Ecto neural progenitor cell (in vitro differentiated cells): Measurements from ENCODE around the gene MYH16.
"Not testable (repeated sequence)": the region's sequence is repeated elsewhere in the genome, so short reads cannot be mapped to it uniquely, and the experiment has no call there.

Experiments used
- DNase-seq: peaks from one replicate; pipeline ENCODE4 v3.0.0-alpha.2; 2018; ENCODE audit warnings: low spot score

Gene MYH16

DNA sequence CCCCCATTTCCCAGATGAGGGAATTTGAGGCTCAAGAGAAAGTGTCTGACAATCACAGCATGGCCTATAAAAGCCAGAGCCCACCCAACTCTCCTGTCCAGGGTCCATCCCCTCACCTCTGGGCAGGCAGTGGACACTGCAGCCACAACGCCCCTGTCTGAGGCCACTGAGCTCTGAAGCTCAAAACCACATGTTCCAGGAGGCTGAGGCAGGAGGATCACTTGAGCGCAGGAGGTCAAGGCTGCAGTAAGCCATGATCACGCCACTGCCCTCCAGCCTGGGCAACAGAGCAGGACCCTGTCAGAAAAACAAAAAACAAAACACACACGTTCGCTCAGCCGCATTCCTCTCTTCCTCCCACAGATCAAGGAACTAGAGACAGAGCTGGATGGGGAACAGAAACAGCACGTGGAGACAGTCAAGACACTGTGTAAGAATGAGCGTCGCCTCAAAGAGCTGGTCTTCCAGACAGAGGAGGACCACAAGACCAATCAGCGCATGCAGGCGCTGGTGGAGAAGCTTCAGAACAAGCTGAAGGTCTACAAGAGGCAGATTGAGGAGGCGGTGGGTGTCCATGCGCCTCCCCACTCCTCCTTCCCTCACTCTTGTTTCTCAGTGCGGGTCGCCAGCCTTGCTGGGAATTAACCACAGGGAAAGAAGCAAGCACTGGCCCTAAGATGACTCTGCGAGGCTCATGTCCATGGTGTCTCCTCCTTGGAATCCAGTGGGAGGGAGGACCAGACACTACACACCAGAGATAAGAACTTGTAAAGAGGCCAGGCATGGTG is 33.0 kb downstream of the MYH16 start:
- DNase-seq = no peak

DNA sequence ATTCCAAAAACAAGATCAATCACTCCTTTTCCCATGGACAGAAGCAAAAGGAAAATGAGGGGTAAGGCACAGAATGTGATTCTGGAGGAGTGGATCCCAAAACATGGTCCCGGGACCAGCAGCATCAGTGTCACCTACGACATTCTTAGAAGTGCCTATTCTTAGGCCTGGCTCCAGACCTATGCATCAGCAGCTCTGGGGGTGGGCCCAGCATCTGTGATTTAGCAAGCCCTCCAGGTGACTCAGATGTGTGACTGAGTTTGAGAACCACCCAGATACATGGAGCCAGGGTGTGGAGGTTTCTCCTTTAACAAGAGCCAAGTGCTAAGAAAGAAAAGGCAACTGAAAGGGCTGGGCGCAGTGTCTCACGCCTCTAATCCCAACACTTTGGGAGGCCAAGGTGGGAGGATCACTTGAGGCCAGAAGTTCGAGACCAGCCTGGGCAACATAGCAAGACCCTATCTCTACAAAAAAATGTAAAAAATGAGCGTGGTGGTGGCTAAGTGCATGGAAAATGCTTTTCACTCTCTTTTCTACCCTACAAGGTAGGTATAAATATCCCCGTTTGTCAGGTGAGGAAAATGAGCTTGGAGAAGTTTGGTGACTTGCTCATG is 35.9 kb downstream of the MYH16 start:
- no peak for DNase-seq

DNA sequence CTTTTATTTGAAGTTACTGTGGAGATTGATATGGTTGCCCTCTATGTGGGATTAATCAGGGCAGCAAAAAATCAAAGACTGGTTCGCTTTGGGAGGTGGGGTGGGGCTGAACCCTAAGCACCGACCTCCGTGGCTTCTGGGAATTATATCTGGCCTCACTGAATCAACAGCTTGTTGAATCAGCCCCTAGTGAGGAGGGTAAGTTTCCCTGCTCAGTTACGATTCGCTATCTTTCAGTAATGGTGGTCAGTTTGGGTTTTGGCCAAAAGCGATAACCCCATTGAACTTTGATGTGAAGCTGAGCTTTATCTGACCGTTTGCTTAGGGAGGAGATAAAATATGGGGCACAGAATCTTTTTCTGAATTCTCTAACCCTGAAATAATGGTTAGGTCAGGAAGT is 36.5 kb downstream of the MYH16 start:
- no peak for DNase-seq

GRCh38 chr7:99310004-99310403 is 37.4 kb downstream of the MYH16 start:
- DNase-seq = no peak

DNA sequence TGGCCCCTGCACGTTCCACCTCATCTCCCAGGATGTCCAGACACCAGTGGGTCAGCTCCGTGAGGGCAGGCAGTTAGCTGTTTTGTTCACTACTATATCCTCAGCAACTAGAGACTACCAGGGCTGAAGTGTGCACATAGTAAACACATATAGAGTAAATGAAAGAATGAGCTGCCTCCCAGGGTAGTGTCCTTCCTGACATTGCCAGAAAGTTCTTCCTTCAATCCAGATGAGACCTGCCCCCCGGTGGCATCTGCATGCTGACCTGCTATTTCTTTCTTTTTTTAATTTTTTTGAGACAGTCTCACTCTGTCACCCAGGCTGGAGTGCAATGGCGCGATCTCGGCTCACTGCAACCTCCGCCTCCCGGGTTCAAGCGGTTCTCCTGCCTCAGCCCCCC is 39.1 kb downstream of the MYH16 start:
- no peak for DNase-seq

GRCh38 chr7:99312316-99313203 is 39.9 kb downstream of the MYH16 start:
- peak; percentile 72 for DNase-seq

DNA sequence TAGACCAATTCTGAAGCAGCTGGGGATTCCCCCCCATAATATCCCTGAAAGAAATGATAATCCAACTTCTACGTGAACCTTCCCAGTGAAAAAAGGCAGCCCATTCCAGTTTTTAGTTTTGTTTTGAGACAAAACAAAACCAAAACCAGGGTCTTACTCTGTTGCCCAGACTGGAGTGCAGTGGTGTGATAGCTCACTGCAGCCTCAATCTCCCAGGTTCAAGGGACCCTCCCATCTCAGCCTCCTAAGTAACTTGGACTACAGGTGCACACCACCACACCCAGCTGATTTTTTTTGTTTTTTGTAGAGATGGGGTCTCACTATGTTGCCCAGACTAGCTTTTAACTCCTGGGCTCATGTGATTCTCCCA is 40.5 kb downstream of the MYH16 start:
- no peak for DNase-seq

DNA sequence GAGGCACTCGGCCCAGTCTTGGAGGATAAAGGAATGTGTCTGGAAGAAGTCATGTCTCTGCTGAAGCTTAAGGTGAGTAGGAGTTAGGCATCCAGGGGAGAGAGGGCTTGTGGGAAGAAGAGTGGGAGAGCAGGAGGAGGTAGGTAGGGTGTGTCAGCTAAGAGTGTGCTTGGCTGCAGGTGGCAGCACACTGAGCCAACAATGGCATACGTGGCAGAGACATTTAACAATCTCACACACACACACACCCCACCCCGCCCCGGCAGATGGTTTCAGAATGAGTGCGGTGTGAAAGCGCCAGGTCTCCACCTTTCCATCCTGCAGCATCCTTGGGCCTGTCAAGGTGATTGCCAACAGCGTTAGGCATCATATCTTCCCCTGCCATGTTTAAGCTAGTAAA is 41.9 kb downstream of the MYH16 start:
- DNase-seq = no peak

DNA sequence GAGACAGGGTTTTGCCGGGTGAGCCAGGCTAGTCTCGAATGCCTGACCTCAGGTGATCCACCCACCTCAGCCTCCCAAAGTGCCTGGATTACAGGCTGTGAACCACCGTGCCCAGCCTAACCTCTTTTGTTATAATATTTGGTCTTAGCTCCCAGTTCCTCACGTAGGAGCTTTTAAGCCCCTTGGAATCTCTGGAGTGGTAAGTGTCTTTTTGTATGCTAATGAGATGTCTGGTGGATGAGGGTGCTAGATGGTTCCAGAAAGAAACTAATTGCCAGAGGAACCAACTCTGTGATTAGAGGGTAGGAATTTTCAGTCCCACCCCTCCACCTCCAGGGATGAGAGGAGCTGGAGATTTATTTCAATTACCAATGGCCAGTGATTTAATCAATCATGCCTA is 47.7 kb downstream of the MYH16 start:
- no peak for DNase-seq

GRCh38 chr7:99322659-99323058 is 50.0 kb downstream of the MYH16 start:
- DNase-seq = not testable (repeated sequence)

GRCh38 chr7:99324559-99324958 is 51.9 kb downstream of the MYH16 start:
- no peak for DNase-seq

GRCh38 chr7:99325001-99325493 is 52.4 kb downstream of the MYH16 start:
- no peak for DNase-seq

DNA sequence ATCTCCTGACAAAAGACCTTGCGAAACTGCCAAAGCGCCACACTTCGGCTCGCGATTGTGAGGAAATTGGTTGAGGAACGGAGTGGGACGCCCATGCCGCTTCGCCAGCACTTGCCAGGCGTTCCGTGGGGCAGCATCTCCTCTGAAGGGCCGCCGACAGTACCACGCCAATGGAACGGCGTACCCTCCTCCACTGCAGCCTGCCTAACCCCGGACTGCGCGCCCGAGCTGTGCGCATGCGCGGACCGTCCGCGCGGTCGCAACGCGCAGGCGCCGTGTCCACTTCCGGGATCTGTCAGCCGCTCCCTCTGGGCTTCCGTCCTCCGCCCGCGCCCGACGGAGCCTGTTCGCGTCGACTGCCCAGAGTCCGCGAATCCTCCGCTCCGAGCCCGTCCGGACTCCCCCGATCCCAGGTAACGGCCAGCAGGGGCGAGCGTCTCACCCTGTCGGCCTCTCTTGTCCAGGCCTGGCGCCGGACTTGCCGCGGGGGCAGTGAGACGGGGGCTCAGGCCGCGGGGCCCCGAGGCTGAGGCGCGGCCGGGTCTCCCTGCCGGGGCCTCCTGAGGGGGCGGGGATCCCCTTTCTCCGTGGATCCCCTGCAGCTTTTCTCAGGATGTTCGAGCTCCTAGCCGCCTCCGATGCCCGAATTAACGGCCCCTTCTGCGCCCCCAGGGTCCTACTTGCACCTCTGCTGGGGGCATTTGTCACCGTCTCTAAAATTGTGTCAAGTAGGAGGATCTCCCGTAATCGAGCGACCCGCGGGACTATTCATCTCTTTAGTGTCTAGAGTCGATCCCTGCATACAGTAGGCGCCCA is 53.2 kb downstream of the MYH16 start, which contains the start of gene ARPC1A:
Gene ARPC1A, plus strand, starts transcription at position 307 of the 816 bp plus-strand sequence. CDS start 7,456 bp downstream, outside the sequence.
- peak; percentile 96 for DNase-seq

- no peak for DNase-seq
Measured at GRCh38 chr7:99326408-99326782, 53.8 kb downstream of the MYH16 start.

DNA sequence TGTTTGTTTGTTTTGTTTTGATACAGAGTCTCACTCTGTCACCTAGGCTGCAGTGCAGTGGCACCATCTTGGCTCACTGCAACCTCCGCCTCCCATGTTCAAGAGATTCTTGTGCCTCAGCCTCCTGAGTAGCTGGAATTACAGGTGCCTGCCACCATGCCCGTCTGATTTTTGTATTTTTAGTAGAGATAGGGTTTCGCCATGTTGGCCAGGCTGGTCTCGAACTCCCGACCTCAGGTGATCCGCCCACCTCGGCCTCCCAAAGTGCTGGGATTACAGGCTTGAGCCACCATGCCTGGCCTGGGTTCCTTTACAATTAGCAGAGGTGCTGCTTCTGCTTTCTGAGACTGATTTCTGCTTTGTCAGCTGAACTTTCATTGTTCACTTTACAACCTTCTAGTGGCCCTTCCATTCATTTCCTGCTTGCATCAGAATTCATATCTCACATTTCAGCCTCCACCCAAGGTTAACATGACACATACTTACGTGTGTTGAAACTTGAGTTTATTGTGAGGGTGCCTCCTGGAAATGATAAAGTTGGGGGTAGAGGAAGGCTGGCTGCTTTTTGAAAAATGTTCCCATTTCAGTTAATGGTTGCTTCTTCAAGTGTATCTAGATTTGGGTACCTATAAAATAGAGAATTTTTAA is 57.8 kb downstream of the MYH16 start:
- DNase-seq = not testable (repeated sequence)

DNA sequence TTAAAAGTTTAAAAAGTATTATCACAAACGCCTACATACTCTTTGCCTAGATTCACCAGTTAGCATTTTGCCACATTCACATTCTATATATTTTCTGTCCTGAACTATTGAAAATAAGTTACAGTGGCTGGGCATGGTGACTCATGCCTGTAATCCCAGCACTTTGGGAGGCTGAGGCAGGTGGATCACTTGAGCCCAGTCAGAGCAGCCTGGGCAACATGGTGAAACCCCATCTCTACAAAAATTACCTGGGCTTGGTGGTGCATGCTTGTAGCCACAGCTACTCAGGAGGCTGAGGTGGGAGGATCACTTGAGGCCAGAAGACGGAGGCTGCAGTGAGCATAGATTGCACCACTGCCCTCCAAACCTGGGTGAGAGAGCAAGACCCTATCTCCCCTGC is 58.4 kb downstream of the MYH16 start:
- DNase-seq = no peak

DNA sequence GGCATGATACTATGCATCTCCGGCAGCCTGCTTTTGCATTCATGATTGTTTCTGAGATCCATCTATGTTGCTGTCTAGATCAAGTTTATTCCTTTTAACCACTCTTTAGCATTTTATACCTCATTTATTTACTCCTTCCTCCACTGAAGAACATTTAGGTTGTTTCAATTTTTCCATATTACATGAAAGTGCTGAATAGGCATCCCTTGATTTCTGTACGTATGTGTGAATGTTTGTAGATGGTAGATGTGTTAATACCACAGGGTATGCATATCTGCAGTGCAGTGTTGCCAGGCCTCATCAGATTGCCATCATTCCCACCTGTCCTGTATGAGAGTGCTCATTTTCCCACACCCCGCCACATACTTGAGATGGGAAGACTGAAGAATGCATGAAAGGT is 67.0 kb downstream of the MYH16 start:
- no peak for DNase-seq

GRCh38 chr7:99340659-99341058 is 68.0 kb downstream of the MYH16 start:
- DNase-seq = no peak

GRCh38 chr7:99344061-99344647 is 71.5 kb downstream of the MYH16 start:
- no peak for DNase-seq

- not testable (repeated sequence) for DNase-seq
Measured at GRCh38 chr7:99350641-99351040, 78.0 kb downstream of the MYH16 start.

DNA sequence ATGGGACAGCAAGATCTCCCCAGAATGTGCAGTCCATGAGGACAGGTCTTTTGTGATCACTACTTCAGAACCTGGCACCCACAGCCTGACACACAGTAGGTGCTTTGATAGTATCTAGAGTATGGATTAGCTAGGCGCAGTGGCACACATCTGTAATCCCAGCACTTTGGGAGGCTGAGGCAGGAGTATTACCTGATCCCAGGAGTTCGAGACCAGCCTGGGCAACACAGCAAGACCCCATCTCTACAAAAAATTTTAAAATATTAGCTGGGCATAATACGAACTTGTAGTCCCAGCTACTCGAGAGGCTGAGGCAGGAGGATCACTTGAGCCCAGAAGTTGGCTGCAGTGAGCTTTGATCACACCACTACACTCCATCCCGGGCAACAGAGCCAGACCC is 79.6 kb downstream of the MYH16 start:
- DNase-seq = no peak
